Measurements from ENCODE around the gene PLEKHH2.

DNA sequence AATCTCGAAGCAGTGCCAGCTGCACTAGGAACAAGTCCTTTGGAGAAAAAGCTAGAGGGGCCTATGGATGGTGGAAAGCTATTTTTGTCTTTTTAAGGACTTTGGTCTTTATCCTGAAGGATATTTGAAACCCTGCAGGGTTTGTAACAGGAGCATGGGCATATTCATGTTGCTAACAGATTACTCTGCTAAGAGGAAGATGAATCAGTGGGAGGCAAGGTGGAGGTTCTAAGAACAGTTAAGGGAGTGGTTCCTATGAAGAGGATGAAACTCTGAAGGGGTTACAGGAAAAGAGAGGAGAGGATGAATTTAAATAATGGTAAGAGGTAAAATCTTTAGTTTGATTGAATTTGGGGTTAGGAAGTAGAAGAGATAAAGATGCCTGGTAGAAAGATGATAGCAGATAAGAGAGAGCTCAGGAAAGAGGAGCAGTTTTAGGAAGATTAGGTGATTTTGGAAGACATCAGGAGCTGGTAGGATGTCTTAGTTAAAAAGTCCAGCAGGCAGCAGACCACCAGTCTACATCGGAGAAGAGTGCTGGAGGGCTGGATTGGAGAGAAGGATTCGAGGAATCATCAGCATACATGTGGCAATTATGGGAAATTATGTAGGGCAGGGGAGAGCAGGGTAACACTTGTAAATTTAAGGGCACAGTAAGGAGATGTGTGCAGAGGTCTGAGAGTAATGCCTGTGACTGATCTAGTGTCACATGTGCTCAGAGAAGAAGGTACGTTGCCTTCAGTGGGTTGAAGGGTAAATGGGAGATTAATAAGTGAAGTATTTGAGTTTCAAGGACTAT, 78.4 kb downstream of the PLEKHH2 start:
- TF ChIP-seq EZH2phosphoT487 (IDR thresholded peaks at IDR 0.05; ENCODE audit: insufficient read depth, low read depth) (no peak), EZH2 (IDR thresholded peaks at IDR 0.05; ENCODE audit: insufficient read depth, poor library complexity, severe bottlenecking) (no peak)
